Endothelial cell of umbilical vein (primary cell): ENCODE measurements around the gene CELA3B. TPM values are rescaled to one million over a fixed set of nuclear protein-coding genes. Genes with fewer than 3 reads are reported as not detected.
A peak's percentile ranks its signal among the peaks of the same experiment; 100 is the strongest.

Experiments
- BruUV-seq: library from RNA; stranded (reverse); fragments of 400-500 nt; replicated peaks from 2 replicates; lab custom pipeline; 2021; lab: Mats Ljungman, UMichigan
- CTCF ChIA-PET: fragments of 300-600, 350-600 bp; sonication (Branson Sonifier 250); formaldehyde crosslinking; loops from one replicate; lab custom pipeline; 2021; ENCODE audit warnings: antibody characterized with exemption, inconsistent platforms; lab: Charles Lee
- POLR2A ChIA-PET: fragments of 300-600, 350-600 bp; sonication (Branson Sonifier 250); formaldehyde crosslinking; loops from one replicate; lab custom pipeline; 2021; ENCODE audit warnings: antibody characterized with exemption, inconsistent platforms; lab: Charles Lee
- DNase-seq: peaks from one replicate; pipeline ENCODE4 v3.0.0-alpha.2; 2011; ENCODE audit warnings: low read depth, low spot score
- FAIRE-seq: peaks from 2 replicates; lab custom pipeline; 2011; peaks lifted over from hg19 to GRCh38; lab: Jason Lieb, UNC
- H2AFZ ChIP-seq: 2 replicates; pipeline ENCODE4 v1.6.0; 2012; ENCODE audit warnings: low read depth, low read length, control low read depth, inconsistent platforms
- H3K27ac ChIP-seq: 2 replicates; pipeline ENCODE4 v1.5.1; 2011; ENCODE audit warnings: low read depth, mild to moderate bottlenecking, control low read depth, low read length, moderate library complexity; ENCODE audit not compliant: insufficient read depth
- H3K27me3 ChIP-seq, 2 experiments: 2 replicates each; pipeline versions ENCODE4 v1.6.0 to v1.6.1; 2011; ENCODE audit warnings: low read length in 2 of 2, mixed read lengths in 1 of 2; ENCODE audit not compliant: control insufficient read depth in 2 of 2, insufficient read depth in 2 of 2
- H3K36me3 ChIP-seq, 2 experiments: 2 replicates in 1 of 2; 3 replicates in 1 of 2; pipeline ENCODE4 v1.5.1; 2011; ENCODE audit warnings: low read length in 2 of 2, mild to moderate bottlenecking in 1 of 2, moderate library complexity in 1 of 2; ENCODE audit not compliant: control insufficient read depth in 2 of 2, insufficient read depth in 2 of 2; ENCODE audit errors: extremely low read depth in 1 of 2
- H3K4me1 ChIP-seq: 3 replicates; pipeline ENCODE4 v1.5.1; 2011; ENCODE audit warnings: mild to moderate bottlenecking, low read length; ENCODE audit not compliant: control insufficient read depth, insufficient read depth; ENCODE audit errors: extremely low read depth
- H3K4me2 ChIP-seq: 2 replicates; pipeline ENCODE4 v1.6.1; 2011; ENCODE audit warnings: low read length, control low read depth, mixed read lengths; ENCODE audit not compliant: insufficient read depth
- H3K4me3 ChIP-seq, 3 experiments: fragments of 200-600 bp in 1 of 3; sonication (generic), shearing (Covaris generic) in 1 of 3; replicated peaks in 1 of 3; 2 replicates each; pipeline ENCODE4 v1.5.1; 2011 to 2016; ENCODE audit warnings: control low read depth in 3 of 3, low read length in 3 of 3, mild to moderate bottlenecking in 2 of 3, inconsistent platforms in 1 of 3, low read depth in 1 of 3, moderate library complexity in 1 of 3; ENCODE audit not compliant: insufficient read depth in 1 of 3
- H3K79me2 ChIP-seq: 2 replicates; pipeline ENCODE4 v1.6.0; 2012; ENCODE audit warnings: low read length, inconsistent platforms; ENCODE audit not compliant: control insufficient read depth, insufficient read depth
- H3K9ac ChIP-seq: replicated peaks from 2 replicates; pipeline ENCODE3; 2011; ENCODE audit warnings: low read length, control low read depth; ENCODE audit not compliant: insufficient read depth; ENCODE audit errors: extremely low read depth
- H3K9me1 ChIP-seq: replicated peaks from 3 replicates; pipeline ENCODE4 v1.6.0; 2011; ENCODE audit warnings: mild to moderate bottlenecking, low read length; ENCODE audit not compliant: control insufficient read depth, insufficient read depth; ENCODE audit errors: extremely low read depth
- H3K9me3 ChIP-seq: replicated peaks from 2 replicates; pipeline ENCODE4 v1.5.1; 2012; ENCODE audit warnings: low read length, inconsistent platforms; ENCODE audit not compliant: control insufficient read depth, insufficient read depth
- H4K20me1 ChIP-seq: replicated peaks from 2 replicates; pipeline ENCODE3; 2011; ENCODE audit warnings: mild to moderate bottlenecking, low read length; ENCODE audit not compliant: control insufficient read depth, insufficient read depth; ENCODE audit errors: extremely low read depth
- EZH2 ChIP-seq: IDR thresholded peaks from 2 replicates; pipeline ENCODE4 v1.6.1; 2012; ENCODE audit warnings: borderline replicate concordance, low read depth, mild to moderate bottlenecking, moderate library complexity, low read length, inconsistent platforms; ENCODE audit not compliant: severe bottlenecking
- FOS ChIP-seq: IDR thresholded peaks from 2 replicates; pipeline ENCODE4 v1.6.1; 2011; ENCODE audit warnings: mild to moderate bottlenecking, low read length, moderate library complexity, borderline replicate concordance; ENCODE audit not compliant: insufficient read depth
- GATA2 ChIP-seq: IDR thresholded peaks from 2 replicates; pipeline ENCODE4 v1.7.0; 2011; ENCODE audit warnings: low read depth, mild to moderate bottlenecking, moderate library complexity, mixed read lengths, low read length; ENCODE audit not compliant: insufficient read length, insufficient read depth
- JUN ChIP-seq: IDR thresholded peaks from 2 replicates; pipeline ENCODE4 v1.6.1; 2011; ENCODE audit warnings: borderline replicate concordance, low read depth; ENCODE audit not compliant: insufficient read length, insufficient read depth
- MYC ChIP-seq: IDR thresholded peaks from one replicate; pipeline ENCODE4 v1.6.1; 2011; ENCODE audit warnings: mild to moderate bottlenecking, low read depth, low read length
- POLR2A ChIP-seq: IDR thresholded peaks from 2 replicates; pipeline ENCODE4 v1.6.1; 2012; ENCODE audit warnings: low read depth, mild to moderate bottlenecking, control low read depth, low read length
- POLR2AphosphoS5 ChIP-seq: IDR thresholded peaks from 2 replicates; pipeline ENCODE4 v1.6.1; 2012; ENCODE audit warnings: low read depth, mild to moderate bottlenecking, control low read depth, low read length, moderate library complexity; ENCODE audit not compliant: insufficient read depth
- dilution Hi-C: fragments of 300-500 bp; cut with MboI; formaldehyde crosslinking; loops from one replicate; pipeline ENCODE4 v1.15.0; 2019; ENCODE audit warnings: low sequenced_read_pairs; ENCODE audit not compliant: extremely low pct_ligation_motif_present
- intact Hi-C: fragments of 100-400 bp; cut with micrococcal nuclease; formaldehyde crosslinking; loops from one replicate; pipeline ENCODE4 v1.10.0; 2022
- polyA plus RNA-seq, 4 experiments: library from polyadenylated mRNA; depleted of rRNA in 3 of 4; stranded (reverse) in 3 of 4; unstranded in 1 of 4; fragments of >200 nt; gene quantifications; 2 replicates each; pipeline versions ENCODE4 v1.2.1 to v1.2.3, GENCODE V29; 2011 to 2012; ENCODE audit warnings: missing spikeins in 1 of 4
- total RNA-seq: library from RNA; stranded (reverse); gene quantifications from 2 replicates; pipeline ENCODE4 v1.2.3, GENCODE V29; 2021
- TF ChIP-seq, protein P1 (sequence below), 2 donors: IDR thresholded peaks; 1 replicate in 1 of 2; 2 replicates in 1 of 2; pipeline ENCODE4 v1.5.1; 2011; ENCODE audit warnings: low read length in 2 of 2, mild to moderate bottlenecking in 2 of 2, moderate library complexity in 2 of 2, control low read depth in 1 of 2, inconsistent platforms in 1 of 2, low read depth in 1 of 2; ENCODE audit not compliant: insufficient read depth in 1 of 2; ENCODE audit errors: extremely low read depth in 1 of 2
- TF ChIP-seq, protein P2 (sequence below): IDR thresholded peaks from 2 replicates; pipeline ENCODE4 v1.6.1; 2011; ENCODE audit not compliant: insufficient read depth, insufficient read length

CELA3B gene
- total and polyA plus RNA-seq, 2 donors (not counting 3 experiments of a cell fraction or from before 2014, with no cell fraction given) = 0.32 TPM; not detected in 1

DNA sequence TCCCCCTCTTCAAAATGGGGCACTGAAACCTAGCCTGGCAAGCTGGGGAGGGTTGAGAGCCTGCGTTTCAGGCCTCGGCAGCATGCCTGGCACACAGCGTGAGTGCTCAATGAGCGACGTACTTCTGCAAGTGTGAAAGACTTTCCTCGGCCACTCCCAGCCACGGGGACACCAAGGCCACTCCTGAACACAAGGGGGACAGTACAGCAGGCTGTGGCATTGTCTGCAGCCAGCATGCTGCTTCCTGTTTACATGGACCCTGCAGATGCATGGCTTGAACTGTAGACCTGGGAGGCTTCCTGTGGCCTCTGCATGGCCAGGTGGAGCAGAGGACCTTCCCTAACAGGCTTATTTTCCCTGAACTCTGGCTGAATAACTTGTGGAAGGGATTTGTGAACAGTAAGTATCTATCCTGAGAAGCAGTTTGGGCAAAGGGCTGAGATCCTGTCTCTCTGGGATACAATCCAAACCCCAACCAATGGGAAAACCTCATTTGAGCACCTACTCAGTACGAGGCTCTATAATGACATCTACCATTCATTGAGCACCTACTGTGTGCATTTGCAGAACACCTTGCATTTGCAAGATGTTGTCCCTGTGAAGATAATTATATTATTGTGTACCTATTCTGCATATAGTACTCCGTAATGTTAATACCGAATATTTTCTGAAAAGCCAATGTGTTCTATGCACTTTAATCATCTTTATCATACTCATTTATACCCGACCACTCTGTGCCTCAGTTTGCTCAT lies 29.8 kb upstream of the CELA3B start:
- no peak overlapping the region for H3K9ac ChIP-seq
- no peaks in the 10 kb centered on the region for H3K9me1 ChIP-seq
- dilution Hi-C loops = no loop called here
- intact Hi-C loops = no loop called here
- H2AFZ ChIP-seq = peak overlapping the region; percentile 3
- ChIA-PET POLR2A (no interaction called here), CTCF (no interaction called here)
- no peaks in the 10 kb centered on the region for H3K79me2 ChIP-seq
- H3K27ac ChIP-seq = no peak overlapping the region
- no peak overlapping the region for H3K4me2 ChIP-seq
- H3K9me3 ChIP-seq = no peaks in the 10 kb centered on the region
- no peaks in the 10 kb centered on the region for H3K27me3 ChIP-seq
- DNase-seq = peak; percentile 61
- TF ChIP-seq EZH2 = no peak
- TF ChIP-seq POLR2AphosphoS5 = peak; percentile 40
- TF ChIP-seq, protein P1, sequence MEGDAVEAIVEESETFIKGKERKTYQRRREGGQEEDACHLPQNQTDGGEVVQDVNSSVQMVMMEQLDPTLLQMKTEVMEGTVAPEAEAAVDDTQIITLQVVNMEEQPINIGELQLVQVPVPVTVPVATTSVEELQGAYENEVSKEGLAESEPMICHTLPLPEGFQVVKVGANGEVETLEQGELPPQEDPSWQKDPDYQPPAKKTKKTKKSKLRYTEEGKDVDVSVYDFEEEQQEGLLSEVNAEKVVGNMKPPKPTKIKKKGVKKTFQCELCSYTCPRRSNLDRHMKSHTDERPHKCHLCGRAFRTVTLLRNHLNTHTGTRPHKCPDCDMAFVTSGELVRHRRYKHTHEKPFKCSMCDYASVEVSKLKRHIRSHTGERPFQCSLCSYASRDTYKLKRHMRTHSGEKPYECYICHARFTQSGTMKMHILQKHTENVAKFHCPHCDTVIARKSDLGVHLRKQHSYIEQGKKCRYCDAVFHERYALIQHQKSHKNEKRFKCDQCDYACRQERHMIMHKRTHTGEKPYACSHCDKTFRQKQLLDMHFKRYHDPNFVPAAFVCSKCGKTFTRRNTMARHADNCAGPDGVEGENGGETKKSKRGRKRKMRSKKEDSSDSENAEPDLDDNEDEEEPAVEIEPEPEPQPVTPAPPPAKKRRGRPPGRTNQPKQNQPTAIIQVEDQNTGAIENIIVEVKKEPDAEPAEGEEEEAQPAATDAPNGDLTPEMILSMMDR (IDR thresholded peaks at IDR 0.05; ENCODE audit: extremely low read depth in 1 of 2, insufficient read depth in 1 of 2, low read depth in 1 of 2, low read length in 2 of 2) = peak in 1 of 2 donors; percentile 12
- TF ChIP-seq MYC = peak; percentile 63
- no peak for TF ChIP-seq JUN
- TF ChIP-seq GATA2 = no peak
- TF ChIP-seq, protein P2, sequence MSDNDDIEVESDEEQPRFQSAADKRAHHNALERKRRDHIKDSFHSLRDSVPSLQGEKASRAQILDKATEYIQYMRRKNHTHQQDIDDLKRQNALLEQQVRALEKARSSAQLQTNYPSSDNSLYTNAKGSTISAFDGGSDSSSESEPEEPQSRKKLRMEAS = no peak
- no peak for TF ChIP-seq FOS
- TF ChIP-seq POLR2A = no peak
- FAIRE-seq = peak; percentile 76
- H4K20me1 ChIP-seq = no peaks in the 10 kb centered on the region
- no TSS peak for BruUV-seq
- no peaks in the 10 kb centered on the region for H3K36me3 ChIP-seq
- no peak overlapping the region for H3K4me3 ChIP-seq
- peaks cover 35% of the 10 kb centered on the region for H3K4me1 ChIP-seq
